Measurements from ENCODE around the gene OLFM1. TPM values are rescaled to one million over a fixed set of nuclear protein-coding genes. Genes with fewer than 3 reads are reported as not detected.

Gene OLFM1
- total RNA-seq, 2 donors from 2014 or later = 6.3 to 7.8 TPM

GRCh38 chr9:135123773-135124134 is 36.3 kb downstream of the OLFM1 start:
- 30 to 42% methylated on average over 6 to 7 of the region's 7 CpGs for WGBS, 2 donors

DNA sequence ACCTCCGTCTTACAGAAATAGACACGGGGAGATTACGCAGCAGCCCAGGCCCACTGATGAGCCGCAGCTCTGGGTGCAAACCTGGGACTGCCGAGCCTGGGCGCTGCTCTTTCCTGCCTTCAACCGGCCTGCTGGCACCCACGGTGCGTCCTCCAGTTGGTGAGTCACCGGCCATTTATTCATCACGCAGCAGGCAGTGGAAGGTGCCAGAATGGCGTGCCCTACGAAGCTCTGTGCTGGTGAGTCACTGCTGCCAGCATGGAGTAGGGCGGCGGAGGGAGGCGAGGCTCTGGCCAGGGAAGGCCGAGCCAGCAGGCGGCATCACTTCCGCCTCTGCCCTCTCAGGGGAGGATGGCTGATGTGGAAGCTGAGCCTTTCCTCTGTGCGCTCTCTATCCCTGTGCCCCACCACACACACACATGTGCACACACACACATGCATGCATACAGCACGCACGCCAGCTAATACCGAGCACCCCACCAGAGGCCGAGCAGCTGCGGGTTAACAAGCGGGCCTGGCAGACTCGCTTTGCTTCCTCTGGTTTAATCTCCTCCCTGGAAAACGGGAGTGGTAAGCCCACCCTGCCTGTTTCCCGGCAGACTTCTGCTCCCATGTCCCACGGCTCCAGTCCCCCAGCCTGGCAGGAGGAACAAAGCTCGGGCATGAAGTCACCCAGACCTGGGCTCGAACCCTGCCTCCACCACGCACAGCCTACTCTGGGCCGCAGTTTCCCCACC is 39.2 kb downstream of the OLFM1 start:
- Histone ChIP-seq H3K27me3 (no peaks in the 10 kb centered on the region), H3K4me1 (no peaks in the 10 kb centered on the region), H3K36me3 (replicated peaks in 1 of 2; ENCODE audit: insufficient read depth in 1 of 2, low read depth in 2 of 2) (no peaks in the 10 kb centered on the region), H3K4me3 (no peak overlapping the region), H3K27ac (no peak overlapping the region), H3K9me3 (no peaks in the 10 kb centered on the region)
- intact Hi-C loops (cut with DNase I) = no loop called here
- WGBS, 2 donors = 81 to 85% methylated on average over 17 to 31 of the region's 34 CpGs
- DNase-seq = no peak
- TF ChIP-seq CTCF (IDR thresholded peaks at IDR 0.05) (no peak), POLR2A (IDR thresholded peaks at IDR 0.05) (no peak)
- no peak for ATAC-seq

More at GRCh38 chr9:135123773-135124134, 36.3 kb downstream of the OLFM1 start:
- Histone ChIP-seq H3K27ac (peak overlapping the region in 1 of 4 donors; percentile 25), H3K4me3 (no peak overlapping the region), H3K9me3 (no peaks in the 10 kb centered on the region), H3K27me3 (no peaks in the 10 kb centered on the region), H3K36me3 (replicated peaks in 1 of 2; ENCODE audit: insufficient read depth in 1 of 2, low read depth in 2 of 2) (no peaks in the 10 kb centered on the region), H3K4me1 (no peaks in the 10 kb centered on the region)
- peak; percentile 21 to 53 (median 35) for DNase-seq
- peak; percentile 71 for ATAC-seq
- intact Hi-C loops (cut with DNase I) = no loop called here
- TF ChIP-seq POLR2A (IDR thresholded peaks at IDR 0.05) (no peak), CTCF (IDR thresholded peaks at IDR 0.05) (no peak)

GRCh38 chr9:135127718-135128670 is 40.5 kb downstream of the OLFM1 start:
- Histone ChIP-seq H3K27ac (no peak overlapping the region), H3K4me1 (no peaks in the 10 kb centered on the region), H3K36me3 (replicated peaks in 1 of 2; ENCODE audit: insufficient read depth in 1 of 2, low read depth in 2 of 2) (no peaks in the 10 kb centered on the region), H3K4me3 (no peak overlapping the region), H3K9me3 (no peaks in the 10 kb centered on the region), H3K27me3 (no peaks in the 10 kb centered on the region)
- TF ChIP-seq POLR2A (IDR thresholded peaks at IDR 0.05) (no peak), CTCF (IDR thresholded peaks at IDR 0.05) (no peak)
- DNase-seq = no peak
- intact Hi-C loops (cut with DNase I) = no loop called here
- no peak for ATAC-seq
- 48 to 63% methylated on average over 16 to 23 of the region's 23 CpGs for WGBS, 2 donors

- Histone ChIP-seq H3K9me3 (no peaks in the 10 kb centered on the region), H3K36me3 (replicated peaks in 1 of 2; ENCODE audit: insufficient read depth in 1 of 2, low read depth in 2 of 2) (no peaks in the 10 kb centered on the region), H3K4me1 (no peaks in the 10 kb centered on the region), H3K27ac (no peak overlapping the region), H3K4me3 (no peak overlapping the region), H3K27me3 (no peaks in the 10 kb centered on the region)
- ATAC-seq (no peak), DNase-seq (no peak)
- TF ChIP-seq POLR2A (IDR thresholded peaks at IDR 0.05) (no peak), CTCF (IDR thresholded peaks at IDR 0.05) (no peak)
- intact Hi-C loops (cut with DNase I) = no loop called here
- WGBS, 2 donors = 76 to 82% methylated on average over 7 of the region's 7 CpGs
Observed at GRCh38 chr9:135129137-135129695, 41.7 kb downstream of the OLFM1 start.

Data from body of pancreas (tissue), 4 donors.